GM18951 (cell line): ENCODE measurements around the gene ALK.

Experiments
- POLR2A ChIP-seq: IDR thresholded peaks from 4 replicates; pipeline ENCODE4 v1.6.1; 2011; ENCODE audit warnings: mild to moderate bottlenecking; ENCODE audit not compliant: insufficient read length, insufficient read depth; ENCODE audit errors: extremely low read depth
- in situ Hi-C: fragments of 300-500 bp; cut with MboI; formaldehyde crosslinking; loops from one replicate; pipeline ENCODE4 v1.12.0; 2022; ENCODE audit warnings: low sequenced_read_pairs, mixed read lengths, inconsistent platforms; ENCODE audit not compliant: unreplicated experiment

The ALK gene

DNA sequence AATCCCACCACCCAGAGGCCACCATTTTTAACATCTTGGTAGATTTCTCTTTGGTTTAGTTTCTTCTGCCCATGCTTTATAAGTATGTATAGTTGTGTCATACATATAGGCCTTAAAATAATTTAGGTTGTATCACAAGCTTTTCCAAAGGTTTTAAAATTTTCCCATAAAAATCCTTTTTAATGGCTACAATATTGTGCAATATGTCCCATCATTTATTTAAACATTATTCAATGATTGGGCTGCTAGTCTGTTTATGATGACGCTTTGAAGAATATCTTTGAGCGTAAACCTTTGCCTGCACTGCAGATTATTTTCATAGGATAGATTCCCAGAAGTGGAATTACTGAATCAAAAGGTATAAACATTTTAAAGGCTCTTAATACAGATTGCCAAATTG lies 588.8 kb downstream of the ALK start:
- in situ Hi-C loops = no loop called here
- no peak for TF ChIP-seq POLR2A

DNA sequence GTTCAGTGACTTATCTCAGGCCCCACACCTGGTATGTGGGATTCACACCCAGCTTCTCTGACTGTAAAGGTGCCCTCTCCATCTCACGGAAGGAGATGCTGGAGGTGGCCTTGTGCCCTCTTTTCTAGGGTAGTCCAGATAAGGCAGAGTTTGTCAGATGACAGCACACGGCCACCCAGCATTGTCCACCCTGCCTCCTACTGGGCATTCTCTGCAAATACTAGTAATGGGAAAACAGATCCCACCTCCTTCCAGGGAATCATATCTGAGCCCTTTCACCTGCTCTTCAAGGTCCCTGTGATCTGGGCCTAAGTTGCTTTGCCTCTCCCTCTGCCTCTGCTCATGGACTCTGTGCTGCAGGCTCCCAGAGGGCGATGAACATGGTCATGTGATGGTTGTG lies 591.5 kb downstream of the ALK start:
- no peak for TF ChIP-seq POLR2A
- in situ Hi-C loops = no loop called here

DNA sequence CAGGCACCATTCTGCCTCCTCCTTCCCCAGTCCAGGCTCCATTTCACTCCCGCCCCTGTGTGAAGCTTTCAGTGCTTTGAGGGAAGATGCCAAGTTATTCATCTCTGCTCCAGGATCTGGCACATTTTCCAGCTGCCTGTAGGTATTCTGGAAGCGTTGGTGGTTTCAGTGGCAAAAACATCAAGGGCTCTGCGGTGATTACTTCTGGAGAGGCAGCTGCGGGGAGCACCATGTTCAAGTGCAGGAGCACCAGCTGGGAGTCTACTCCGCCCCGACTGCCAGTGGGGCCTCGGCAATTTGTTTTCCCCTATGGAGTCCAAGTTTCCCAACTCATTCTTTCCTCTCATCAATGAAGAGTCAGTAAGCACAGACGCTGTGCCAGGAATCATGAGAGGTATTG lies 594.5 kb downstream of the ALK start:
- no peak for TF ChIP-seq POLR2A
- in situ Hi-C loops = no loop called here

DNA sequence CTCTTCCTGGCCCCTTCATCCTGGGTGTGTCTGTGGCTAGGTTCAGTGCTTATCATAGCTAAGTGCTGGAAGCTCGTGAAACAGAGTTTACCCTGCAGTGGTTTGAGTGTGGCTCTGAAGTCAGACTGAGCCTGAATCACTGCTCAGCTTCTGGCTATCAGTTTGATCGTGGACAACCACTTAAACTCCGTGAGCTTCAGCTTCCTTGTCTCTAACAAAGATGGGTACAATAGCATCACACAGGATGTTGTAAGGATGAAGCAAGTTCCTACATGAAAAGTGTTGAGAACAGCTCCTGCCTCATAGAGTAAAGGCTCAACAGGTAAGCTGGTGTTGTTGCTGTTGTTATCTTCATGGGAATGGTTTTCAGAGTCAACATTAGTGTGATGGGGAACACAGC lies 595.8 kb downstream of the ALK start:
- in situ Hi-C loops = no loop called here
- TF ChIP-seq POLR2A = no peak

DNA sequence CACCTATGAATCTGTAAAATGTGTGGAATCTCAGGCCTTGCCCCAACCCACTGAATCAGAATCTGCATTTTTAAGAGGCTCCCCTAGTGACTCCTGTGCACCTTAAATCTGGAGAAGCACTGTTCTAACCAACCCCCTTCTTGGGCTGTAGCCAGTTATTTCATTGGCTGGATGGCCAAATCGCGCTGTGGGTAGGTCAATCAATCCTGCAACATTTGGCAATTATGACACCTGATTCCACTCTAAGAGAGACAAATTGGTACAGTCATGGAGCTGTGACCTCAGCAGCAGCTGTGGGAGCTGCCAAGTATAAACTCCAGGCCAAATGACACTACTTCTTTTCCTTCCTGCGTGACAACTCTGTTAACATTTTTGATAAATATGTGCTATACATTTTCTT lies 597.4 kb downstream of the ALK start:
- TF ChIP-seq POLR2A = no peak
- in situ Hi-C loops = no loop called here

DNA sequence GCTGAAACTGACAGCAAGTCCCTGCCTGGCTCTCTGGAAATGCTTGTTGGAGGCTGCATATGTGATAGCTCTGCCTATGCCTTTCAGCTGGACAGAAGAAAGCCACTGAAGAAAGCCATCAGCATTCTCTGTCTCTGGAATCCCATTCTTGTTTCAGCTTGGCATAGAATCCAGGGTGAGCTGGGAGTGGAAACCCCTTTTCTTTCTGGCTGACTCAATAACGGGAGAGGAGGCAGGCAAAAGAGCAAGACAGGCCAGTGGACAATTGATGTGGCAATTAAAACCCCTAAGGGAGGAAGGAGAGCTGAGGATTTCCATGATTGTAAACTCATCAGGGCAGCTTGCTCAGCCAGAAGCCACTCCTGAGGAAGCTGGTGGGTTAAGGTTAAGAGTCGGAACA lies 598.1 kb downstream of the ALK start:
- in situ Hi-C loops = no loop called here
- TF ChIP-seq POLR2A = no peak

DNA sequence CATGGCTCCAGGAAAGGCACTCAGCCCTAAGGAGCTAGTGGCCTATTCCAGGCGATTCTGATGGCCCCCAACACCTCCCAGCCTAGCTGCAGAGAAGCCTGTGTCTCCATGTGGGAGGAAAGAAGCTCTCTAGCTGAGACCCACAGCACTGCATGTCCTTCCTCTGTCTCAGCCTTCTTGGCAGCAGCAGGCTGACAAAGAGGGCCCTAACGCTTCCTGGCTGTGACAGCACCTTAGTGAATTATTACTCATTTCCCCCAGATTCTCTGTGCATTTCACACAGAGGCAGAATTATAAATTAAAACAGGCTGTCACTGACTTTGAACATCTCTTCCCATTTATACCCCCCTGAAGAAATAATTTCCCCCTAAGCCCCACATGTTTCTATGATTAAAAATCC lies 599.4 kb downstream of the ALK start:
- in situ Hi-C loops = no loop called here
- no peak for TF ChIP-seq POLR2A

DNA sequence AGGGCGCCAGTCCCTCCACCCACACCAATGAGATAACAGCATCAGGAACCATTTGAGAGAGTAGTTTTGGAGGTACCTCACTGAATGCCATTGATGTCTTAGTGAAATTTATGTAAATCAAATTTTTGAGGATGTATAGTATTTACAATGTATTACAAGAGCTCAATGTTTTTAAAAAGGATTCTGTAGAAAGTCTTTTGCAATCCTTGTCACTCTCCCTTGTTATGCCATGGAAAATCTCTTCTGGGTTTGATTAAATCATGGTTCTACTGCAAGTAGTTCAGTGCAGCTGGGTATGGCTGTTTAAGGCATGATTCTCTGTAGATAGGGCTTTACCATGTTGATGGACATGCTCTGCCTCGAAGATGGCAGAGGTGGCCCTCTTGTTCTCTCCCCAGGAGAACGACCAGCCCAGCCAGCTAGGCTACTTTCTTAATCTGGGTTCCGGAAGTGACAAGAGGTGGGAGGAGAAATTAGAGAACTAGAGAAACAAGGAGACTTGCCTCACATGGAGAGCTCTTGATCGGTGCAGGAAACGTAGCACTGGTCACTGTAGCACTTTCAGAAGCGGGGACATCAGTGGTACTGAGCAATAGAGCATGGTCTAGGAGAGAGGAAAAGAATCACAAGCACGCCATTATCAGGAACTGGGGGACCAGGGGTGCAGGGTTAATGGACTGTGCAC lies 603.4 kb downstream of the ALK start:
- in situ Hi-C loops = no loop called here
- no peak for TF ChIP-seq POLR2A

DNA sequence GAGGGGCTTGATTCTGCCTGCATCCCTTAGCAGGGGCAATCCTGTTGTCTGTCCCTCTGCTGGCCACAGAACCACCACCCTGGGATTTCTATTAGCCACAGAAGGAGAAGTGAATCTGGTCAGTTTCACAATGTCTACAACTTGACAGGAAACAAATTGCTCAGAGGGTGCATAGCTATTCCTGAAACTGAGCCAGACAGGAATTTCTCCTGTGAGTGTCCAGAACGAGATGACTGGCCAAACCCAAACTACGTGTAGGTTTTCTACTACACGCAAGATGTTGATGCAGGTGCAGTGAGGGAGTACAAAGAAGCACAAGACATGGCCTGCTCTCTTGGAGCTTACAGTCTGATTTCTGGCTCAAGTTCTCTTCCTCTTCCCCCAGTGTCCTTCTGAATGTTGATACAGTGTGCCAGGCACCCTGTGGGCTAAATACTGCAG lies 604.3 kb downstream of the ALK start:
- in situ Hi-C loops = no loop called here
- no peak for TF ChIP-seq POLR2A

DNA sequence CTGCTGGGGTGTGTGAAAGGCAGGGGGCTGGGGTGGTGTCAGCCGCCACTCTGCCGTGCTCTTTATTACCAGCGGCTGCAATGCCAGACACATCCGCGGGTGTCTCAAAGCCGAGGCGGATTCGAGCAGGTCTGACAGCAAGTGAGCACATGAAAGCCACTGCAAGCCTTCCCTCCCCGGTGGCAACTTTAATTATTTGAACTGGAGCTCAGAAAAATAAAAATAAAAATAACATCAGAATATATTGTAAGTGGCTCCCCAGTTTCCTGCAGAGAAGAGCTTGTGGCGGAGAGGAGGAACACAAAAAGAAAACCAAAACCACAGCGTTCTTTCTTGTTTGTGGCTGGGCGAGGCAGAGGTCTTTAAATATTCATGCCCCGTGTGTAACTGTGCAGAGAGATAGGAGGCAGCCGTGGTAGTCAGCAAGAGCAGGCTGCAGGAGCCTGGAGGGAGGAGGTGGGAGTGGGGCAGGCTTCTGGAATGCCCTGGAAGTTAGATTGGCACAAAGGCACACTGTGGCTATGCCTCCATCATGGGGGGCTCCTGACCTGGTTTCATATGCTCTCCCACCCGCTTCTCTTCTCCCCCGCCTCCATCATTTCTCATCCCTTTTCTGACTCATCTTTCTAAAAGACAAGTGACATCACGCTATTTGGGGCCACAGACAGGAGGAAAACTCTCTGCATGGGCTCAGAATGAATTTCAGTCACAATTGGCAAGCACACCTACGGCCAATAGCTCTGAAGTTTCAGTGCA lies 606.4 kb downstream of the ALK start:
- in situ Hi-C loops = no loop called here
- no peak for TF ChIP-seq POLR2A

DNA sequence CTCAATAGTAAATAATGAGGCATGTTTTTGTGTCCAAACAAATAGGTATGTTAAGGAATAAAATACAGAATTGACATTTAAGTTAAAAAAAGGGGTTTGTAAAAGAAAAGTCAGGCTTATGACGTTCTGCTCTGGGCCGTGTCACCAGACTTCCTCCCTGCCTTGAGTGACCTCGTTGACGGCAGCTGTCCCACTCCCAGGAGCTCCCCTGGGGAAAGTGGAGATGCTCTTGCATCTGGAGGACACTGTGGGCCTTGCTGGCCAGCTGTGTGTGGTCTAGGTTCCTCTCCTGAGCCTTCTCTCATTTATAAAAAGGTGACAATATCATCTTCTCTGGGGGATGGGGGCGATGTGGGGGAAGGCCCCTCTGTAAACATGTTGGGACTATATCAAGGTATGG lies 609.9 kb downstream of the ALK start:
- TF ChIP-seq POLR2A = no peak
- in situ Hi-C loops = no loop called here

DNA sequence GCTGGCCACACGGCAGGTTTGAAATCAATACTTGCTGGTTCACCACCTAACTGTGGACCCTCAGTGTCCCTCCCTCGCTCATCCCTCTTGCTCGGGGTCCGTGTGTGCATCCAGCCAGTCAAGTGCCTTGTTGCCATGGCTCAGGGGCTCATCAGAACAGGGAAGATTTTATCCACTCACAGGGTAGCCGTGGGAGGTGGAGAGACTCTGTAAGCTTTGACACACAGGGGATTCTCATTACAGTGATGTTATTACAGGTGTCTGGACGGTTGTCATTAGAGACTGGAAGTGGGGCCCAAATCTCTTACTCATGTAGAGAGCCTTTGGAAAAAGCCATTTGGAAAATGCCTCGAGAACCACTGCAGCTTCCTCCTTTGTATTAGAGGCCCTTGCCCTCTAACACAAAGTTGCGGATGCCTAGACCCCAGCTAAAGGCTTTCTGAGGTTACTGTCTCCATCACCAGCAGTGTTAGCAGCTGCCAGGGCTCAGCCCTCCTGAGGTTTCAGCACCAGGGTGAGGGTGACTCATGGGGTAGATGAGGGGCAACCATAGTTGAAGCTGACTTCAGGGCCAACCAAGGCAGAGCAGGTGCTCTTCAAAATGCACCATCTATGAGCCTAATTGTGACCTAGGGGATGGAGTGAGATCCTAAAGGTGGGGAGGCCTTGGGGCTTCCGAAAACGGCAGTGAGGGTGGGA lies 610.6 kb downstream of the ALK start:
- no peak for TF ChIP-seq POLR2A
- in situ Hi-C loops = no loop called here

DNA sequence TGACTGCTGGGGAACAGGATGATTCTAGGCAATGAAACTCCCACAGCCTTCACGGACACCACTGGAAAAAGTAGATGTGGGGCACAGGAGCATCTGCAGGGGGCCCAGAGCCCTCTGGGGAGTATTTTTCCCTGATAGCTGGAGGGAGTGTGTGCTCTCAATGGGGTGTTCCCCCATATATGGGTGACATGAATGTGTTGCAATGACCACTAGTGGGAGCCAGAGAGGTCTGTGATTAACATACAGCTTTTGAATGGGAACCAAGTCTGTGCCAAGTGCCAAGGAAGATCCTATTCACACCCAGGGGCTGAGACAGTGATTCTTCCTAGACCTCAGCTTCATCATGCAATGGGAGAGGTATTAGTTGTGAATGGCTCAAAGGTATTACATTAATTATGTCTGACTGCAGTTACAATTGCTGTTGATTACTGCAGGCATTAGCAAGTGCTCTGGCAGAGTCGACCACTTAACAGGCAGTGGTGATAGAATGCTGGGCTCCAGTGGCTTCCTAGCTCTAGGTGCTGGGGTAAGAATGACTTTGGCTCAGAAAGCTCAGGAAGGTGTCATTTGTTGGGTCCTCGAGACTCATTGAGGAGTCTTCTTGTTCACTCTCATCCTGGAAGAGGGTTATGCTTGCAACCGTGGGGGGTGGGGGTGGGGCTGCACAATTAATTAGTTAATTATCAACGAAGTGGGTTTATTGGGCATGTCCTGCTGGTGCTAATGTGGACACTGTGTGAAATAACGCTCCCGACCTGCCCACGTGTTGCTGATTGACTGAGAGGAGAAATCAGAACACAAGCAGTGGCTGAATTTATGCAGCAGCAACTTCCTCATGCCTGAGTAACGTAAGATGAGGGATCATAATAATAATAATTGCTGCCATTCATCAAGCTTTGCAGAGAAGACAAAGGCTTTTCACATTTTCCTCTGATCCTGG lies 612.0 kb downstream of the ALK start:
- in situ Hi-C loops = no loop called here
- TF ChIP-seq POLR2A = no peak
